ENCODE data around the gene DIAPH2. TPM values are rescaled to one million over a fixed set of nuclear protein-coding genes. Genes with fewer than 3 reads are reported as not detected.

Gene DIAPH2
- total RNA-seq, 4 donors from 2014 or later, result 10.3 to 36.6 (median 17.9) TPM

GRCh38 chrX:97030947-97031346 lies 346.3 kb downstream of the DIAPH2 start:
- H3K9me3 ChIP-seq, result no peaks in the 10 kb centered on the region
- H3K27ac ChIP-seq, result no peak overlapping the region
- no peaks in the 10 kb centered on the region for H3K4me1 ChIP-seq
- WGBS, 2 donors, result 52 to 92% methylated on average over 1 of the region's 1 CpG
- H3K36me3 ChIP-seq, result no peaks in the 10 kb centered on the region
- intact Hi-C loops (cut with DNase I), result no loop called here
- H3K27me3 ChIP-seq, result no peaks in the 10 kb centered on the region
- TF ChIP-seq POLR2A (IDR thresholded peaks at IDR 0.05) (no peak), CTCF (IDR thresholded peaks at IDR 0.05) (no peak)
- H3K4me3 ChIP-seq, result no peak overlapping the region
- no peak for DNase-seq

- intact Hi-C loops (cut with DNase I), result no loop called here
- Histone ChIP-seq H3K27ac (no peak overlapping the region), H3K36me3 (no peaks in the 10 kb centered on the region), H3K9me3 (no peaks in the 10 kb centered on the region), H3K27me3 (no peaks in the 10 kb centered on the region), H3K4me1 (peaks cover 0 to 7% (median 0%) of the 10 kb centered on the region in 3 donors), H3K4me3 (no peak overlapping the region)
- no peak for TF ChIP-seq CTCF (IDR thresholded peaks at IDR 0.05)
- TF ChIP-seq POLR2A (IDR thresholded peaks at IDR 0.05), result no peak
- 20 to 41% methylated on average over 3 to 4 of the region's 4 CpGs for WGBS, 2 donors
- no peak for DNase-seq
Observed at GRCh38 chrX:97039363-97040029, 354.9 kb downstream of the DIAPH2 start.

GRCh38 chrX:97045470-97045869 lies 360.8 kb downstream of the DIAPH2 start:
- no peak for DNase-seq
- H3K36me3 ChIP-seq, result no peaks in the 10 kb centered on the region
- H3K27ac ChIP-seq, result no peak overlapping the region
- H3K27me3 ChIP-seq, result no peaks in the 10 kb centered on the region
- intact Hi-C loops (cut with DNase I), result no loop called here
- no peaks in the 10 kb centered on the region for H3K4me1 ChIP-seq
- no peaks in the 10 kb centered on the region for H3K9me3 ChIP-seq
- 84 to 86% methylated on average over 1 of the region's 1 CpG for WGBS, 2 donors
- TF ChIP-seq CTCF (IDR thresholded peaks at IDR 0.05) (no peak), POLR2A (IDR thresholded peaks at IDR 0.05) (no peak)
- H3K4me3 ChIP-seq, result no peak overlapping the region

GRCh38 chrX:97046867-97047266 lies 362.2 kb downstream of the DIAPH2 start:
- TF ChIP-seq POLR2A (IDR thresholded peaks at IDR 0.05), result no peak
- H3K27me3 ChIP-seq, result no peaks in the 10 kb centered on the region
- 88 to 95% methylated on average over 3 of the region's 3 CpGs for WGBS, 2 donors
- no peak overlapping the region for H3K27ac ChIP-seq
- no peak for DNase-seq
- H3K9me3 ChIP-seq, result no peaks in the 10 kb centered on the region
- H3K4me1 ChIP-seq, result no peaks in the 10 kb centered on the region
- no peaks in the 10 kb centered on the region for H3K36me3 ChIP-seq
- intact Hi-C loops (cut with DNase I), result no loop called here
- H3K4me3 ChIP-seq, result no peak overlapping the region

GRCh38 chrX:97050392-97050791 lies 365.8 kb downstream of the DIAPH2 start:
- DNase-seq, result no peak
- H3K27me3 ChIP-seq, result no peaks in the 10 kb centered on the region
- no peak overlapping the region for H3K27ac ChIP-seq
- no peaks in the 10 kb centered on the region for H3K9me3 ChIP-seq
- no peaks in the 10 kb centered on the region for H3K4me1 ChIP-seq
- no peaks in the 10 kb centered on the region for H3K36me3 ChIP-seq
- H3K4me3 ChIP-seq, result no peak overlapping the region
- 19 to 31% methylated on average over 2 of the region's 2 CpGs for WGBS, 2 donors
- intact Hi-C loops (cut with DNase I), result no loop called here
- no peak for TF ChIP-seq CTCF (IDR thresholded peaks at IDR 0.05)
- no peak for TF ChIP-seq POLR2A (IDR thresholded peaks at IDR 0.05)

Measured in esophagus squamous epithelium (tissue), 5 donors.